Measurements from ENCODE around the gene RABL6. TPM values are rescaled to one million over a fixed set of nuclear protein-coding genes. Genes with fewer than 3 reads are reported as not detected.

Gene RABL6
- total RNA-seq, 1 donor: 72.1 TPM

- H3K4me3 ChIP-seq (ENCODE audit: low read depth, low read length): no peak overlapping the region
- no peak for DNase-seq (ENCODE audit: low read depth)
- TF ChIP-seq CTCF (IDR thresholded peaks at IDR 0.05; ENCODE audit: insufficient read depth, low read depth, low read length): no peak
Measured at GRCh38 chr9:136814725-136815421, 7.1 kb downstream of the RABL6 start.

GRCh38 chr9:136815422-136815782 is 7.7 kb downstream of the RABL6 start:
- no peak overlapping the region for H3K4me3 ChIP-seq (ENCODE audit: low read depth, low read length)
- DNase-seq (ENCODE audit: low read depth): no peak
- TF ChIP-seq CTCF (IDR thresholded peaks at IDR 0.05; ENCODE audit: insufficient read depth, low read depth, low read length): no peak

GRCh38 chr9:136820971-136821825 is 13.4 kb downstream of the RABL6 start:
- no peak for TF ChIP-seq CTCF (IDR thresholded peaks at IDR 0.05; ENCODE audit: insufficient read depth, low read depth, low read length)
- peak; percentile 20 for DNase-seq (ENCODE audit: low read depth)
- no peak overlapping the region for H3K4me3 ChIP-seq (ENCODE audit: low read depth, low read length)

DNA sequence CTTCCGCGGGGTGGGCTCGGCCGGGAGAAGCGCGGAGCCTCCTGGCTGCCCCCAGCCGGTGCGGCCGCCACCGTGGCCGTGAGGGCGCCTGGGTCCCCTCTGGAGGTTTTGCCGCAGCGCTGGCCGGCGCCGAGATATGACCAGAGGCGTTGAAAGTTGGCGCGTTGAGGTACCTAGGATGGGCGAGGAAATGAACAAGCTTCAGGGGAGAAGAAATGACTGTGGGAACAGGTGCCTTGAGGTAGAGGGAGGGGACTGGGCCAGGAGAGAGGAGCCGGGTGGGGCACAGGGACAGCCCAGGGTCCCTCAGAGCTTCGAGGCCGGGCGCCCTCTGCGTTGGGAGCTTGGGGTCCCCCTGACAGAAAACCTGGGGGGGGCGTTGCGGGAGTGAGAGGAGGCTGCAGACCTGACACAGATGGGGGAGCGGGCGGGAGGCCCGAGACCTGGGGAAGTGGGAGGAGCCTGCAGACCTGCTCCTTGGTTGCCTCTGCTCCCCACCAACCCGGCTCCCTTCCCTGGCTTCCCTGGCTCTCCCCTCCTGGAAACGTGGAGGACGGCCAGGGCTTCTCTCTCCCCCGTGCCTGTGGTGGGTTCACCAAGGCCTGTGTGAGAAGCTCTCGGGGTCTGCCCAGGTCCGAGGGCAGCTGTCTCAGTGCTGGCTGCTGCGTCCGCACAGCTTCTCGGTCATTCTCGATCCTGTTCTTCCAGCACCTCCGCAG is 14.2 kb downstream of the RABL6 start:
- no peak for TF ChIP-seq CTCF (IDR thresholded peaks at IDR 0.05; ENCODE audit: insufficient read depth, low read depth, low read length)
- no peak for DNase-seq (ENCODE audit: low read depth)
- no peak overlapping the region for H3K4me3 ChIP-seq (ENCODE audit: low read depth, low read length)

DNA sequence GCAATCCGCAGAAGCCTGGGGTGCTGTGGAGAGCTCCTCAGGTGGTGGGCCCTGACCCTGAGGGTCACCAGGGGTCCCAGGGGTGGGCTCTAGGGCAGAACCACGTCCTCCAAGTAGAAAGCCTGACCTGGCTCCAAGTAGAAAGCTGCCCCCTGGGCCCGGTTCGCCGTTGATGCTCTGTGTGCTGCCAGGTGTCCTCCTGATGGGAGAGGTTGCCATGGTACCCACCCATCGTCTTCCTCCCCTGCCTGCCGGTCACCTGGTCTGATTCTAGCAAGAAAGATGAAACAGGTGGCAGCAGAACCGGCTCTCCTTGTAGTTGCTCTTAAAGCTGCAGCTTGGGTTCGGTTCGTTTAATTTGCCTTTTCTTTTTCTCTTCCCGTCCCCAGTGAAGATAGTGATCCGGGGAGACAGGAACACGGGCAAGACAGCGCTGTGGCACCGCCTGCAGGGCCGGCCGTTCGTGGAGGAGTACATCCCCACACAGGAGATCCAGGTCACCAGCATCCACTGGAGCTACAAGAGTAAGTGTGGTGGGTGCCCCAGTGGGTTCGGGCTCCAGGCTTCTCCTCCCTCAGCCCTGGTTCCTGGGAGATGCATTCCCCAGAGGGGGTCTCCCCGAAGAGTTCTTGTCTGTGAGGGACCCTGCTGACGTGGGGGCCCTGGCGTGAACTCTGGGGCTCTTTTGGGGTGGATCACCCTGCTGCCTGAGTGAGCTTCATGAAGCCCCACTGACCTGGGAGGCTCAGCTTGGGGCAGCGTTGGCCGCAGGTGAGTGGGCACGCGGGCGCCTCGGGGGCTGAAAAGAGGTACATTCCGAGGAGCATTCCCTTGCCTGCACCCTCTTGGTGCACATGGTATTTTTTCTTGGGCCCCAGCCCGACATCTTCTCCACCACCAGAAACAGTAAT is 15.6 kb downstream of the RABL6 start:
- H3K4me3 ChIP-seq (ENCODE audit: low read depth, low read length): no peak overlapping the region
- DNase-seq (ENCODE audit: low read depth): no peak
- no peak for TF ChIP-seq CTCF (IDR thresholded peaks at IDR 0.05; ENCODE audit: insufficient read depth, low read depth, low read length)

Data from fibroblast of villous mesenchyme (primary cell).